ENCODE results near the gene RNU1-1.
"Not testable (repeated sequence)": the region's sequence is repeated elsewhere in the genome, so short reads cannot be mapped to it uniquely, and the experiment has no call there.

RNU1-1 gene

GRCh38 chr1:16520435-16521287 lies 6.6 kb upstream of the RNU1-1 start:
- not testable (repeated sequence) for DNase-seq

GRCh38 chr1:16519255-16519951 lies 5.3 kb upstream of the RNU1-1 start:
- DNase-seq, result not testable (repeated sequence)

GRCh38 chr1:16518913-16519254 lies 4.8 kb upstream of the RNU1-1 start:
- not testable (repeated sequence) for DNase-seq

- not testable (repeated sequence) for DNase-seq
These were observed 2.8 kb upstream of the RNU1-1 start for GRCh38 chr1:16516694-16517410.

GRCh38 chr1:16513412-16514106 lies 526 bp downstream of the RNU1-1 start:
- DNase-seq, result peak; percentile 77

DNA sequence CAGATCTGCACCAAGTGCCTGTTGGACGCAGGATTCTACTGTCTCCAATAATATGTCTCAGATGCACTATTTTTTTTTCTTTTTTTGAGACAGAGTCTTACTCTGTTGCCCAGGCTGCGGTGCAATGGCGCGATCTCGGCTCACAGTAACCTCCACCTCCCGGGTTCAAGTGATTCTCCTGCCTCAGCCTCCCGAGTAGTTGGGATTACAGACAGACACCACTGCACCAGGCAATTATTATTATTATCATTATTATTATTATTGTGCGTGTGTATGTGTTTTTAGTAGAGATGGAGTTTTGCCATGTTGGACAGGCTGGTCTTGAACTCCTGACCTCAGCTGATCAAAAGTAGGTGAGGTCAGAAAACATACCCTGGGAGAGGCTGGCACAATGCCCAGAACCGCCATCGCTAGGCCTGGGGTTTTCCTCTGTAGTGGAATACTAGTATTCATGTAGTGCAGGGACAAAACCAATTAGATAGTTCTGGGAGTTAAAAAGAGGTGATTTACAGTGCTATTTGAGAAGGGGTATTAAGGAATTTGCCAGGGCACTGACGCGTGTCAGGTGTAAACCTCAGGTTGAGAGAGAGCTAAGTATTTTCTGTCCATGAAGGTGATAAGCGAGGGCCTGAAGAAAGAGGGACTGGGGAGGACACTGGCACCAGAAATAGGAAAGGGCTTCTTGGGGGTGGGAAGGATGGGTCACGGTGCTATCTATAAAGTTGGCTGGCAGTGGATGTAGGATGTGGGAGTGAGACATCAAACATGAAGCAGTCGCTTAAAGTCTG lies 1.3 kb downstream of the RNU1-1 start:
- not testable (repeated sequence) for DNase-seq

- not testable (repeated sequence) for DNase-seq
These were observed 2.2 kb downstream of the RNU1-1 start for GRCh38 chr1:16511926-16512325.

DNA sequence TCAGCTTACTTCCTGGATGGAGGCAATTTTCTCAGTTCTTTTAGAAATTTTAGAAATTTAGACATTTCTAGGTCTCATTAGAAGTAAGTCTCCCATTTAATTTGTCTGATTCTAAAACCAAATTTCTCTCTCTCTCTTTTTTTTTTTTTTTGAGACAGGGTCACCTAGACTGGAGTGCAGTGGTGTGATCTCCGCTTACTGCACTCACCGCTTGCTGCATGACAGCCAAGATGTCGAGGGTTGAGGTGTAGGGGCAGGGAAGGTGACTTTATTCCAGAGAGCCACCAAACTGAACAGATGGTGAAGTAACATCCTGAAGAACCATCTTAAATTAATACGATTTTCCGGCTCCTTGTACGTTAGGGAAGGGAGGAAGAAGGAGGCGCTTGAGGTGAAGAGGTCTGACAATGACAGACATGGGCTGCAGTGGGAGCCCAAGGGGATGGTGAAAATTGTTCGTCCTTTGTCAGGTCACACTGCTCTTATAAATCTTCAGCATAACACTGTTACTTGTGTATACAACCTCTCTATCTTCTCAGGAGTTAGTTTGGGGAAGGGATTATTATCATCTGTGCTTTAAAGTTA lies 5.1 kb downstream of the RNU1-1 start:
- DNase-seq, result not testable (repeated sequence)

GRCh38 chr1:16506364-16507136 lies 7.5 kb downstream of the RNU1-1 start:
- not testable (repeated sequence) for DNase-seq

DNA sequence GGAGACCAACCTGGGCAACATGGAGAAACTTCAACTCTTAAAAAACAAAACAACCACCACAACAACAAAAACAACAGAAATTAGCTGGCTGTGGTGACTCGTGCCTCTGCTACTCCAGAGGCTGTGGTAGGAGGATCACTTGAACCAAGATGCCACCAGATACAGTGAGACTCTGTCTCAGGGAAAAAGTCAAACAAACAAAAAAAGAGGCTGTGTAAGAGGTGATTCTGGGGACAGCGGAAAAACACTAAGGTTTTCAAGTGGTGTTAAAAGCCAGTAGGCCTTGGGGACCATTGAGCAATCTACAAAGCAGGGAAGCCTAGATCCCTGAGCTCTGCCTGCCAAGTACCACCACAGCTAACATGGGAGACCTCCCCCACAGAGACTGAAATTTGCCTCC lies 8.2 kb downstream of the RNU1-1 start:
- DNase-seq, result not testable (repeated sequence)

DNA sequence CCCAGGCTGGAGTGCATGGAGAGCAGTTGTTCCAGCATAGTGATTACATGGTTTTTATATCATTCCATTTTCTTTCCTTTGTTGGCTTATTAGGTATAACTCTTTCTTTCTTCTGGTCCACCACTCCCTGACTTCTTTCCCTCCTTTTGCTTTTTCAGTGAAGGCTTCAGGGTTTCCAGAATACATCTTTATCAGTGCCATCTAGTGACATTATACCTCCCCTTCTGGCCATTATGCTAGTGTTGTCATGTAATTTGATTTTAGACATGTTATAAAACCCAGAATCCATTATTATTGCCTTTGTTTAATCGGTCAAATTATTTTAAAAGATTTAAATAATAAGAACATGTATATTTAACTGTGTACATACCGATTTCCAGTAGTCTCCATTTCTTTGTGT lies 10.6 kb downstream of the RNU1-1 start:
- no peak for DNase-seq

DNA sequence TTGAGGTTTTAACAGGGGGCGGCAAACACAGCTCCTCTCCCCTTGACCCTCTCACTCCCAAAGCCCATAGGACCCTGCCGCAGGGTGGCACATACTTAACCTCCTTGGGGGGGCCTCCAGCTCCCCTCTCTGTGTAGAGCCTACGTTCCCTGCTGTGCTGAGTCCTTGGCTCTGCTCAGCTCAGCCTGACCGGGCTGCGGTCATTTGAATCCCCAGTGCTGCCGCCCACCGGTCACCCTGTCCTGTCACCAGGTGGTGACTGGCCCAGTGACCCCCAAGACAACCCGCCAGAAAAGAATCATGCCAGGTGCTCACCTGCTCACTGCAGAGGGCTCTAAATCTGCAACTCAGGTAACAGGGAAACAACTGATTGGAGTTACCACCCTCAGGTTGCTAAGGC lies 12.6 kb downstream of the RNU1-1 start:
- not testable (repeated sequence) for DNase-seq

- DNase-seq, result not testable (repeated sequence)
These were observed 13.1 kb downstream of the RNU1-1 start for GRCh38 chr1:16500975-16501374.

DNA sequence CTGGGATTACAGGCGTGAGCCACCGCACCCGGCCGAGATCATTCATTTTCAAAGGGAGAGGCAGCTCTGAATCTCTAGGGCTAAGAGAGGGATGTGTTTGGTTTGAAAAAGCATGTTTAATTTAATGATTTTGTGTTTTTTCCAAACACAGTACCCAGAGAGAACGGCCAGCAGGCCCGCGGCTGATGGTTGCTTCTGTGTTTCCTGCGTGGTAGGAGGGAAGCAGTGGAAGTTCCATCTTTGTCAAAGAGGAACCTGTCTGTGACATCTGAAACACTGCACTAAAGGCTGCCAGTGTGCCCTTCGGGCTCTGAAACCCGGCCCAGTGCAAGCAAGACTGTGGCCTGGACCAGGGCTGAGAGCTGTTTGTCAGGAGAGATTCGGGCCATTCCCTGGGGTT lies 13.6 kb downstream of the RNU1-1 start:
- not testable (repeated sequence) for DNase-seq

GRCh38 chr1:16498573-16499413 lies 15.3 kb downstream of the RNU1-1 start:
- peak; percentile 54 for DNase-seq

DNA sequence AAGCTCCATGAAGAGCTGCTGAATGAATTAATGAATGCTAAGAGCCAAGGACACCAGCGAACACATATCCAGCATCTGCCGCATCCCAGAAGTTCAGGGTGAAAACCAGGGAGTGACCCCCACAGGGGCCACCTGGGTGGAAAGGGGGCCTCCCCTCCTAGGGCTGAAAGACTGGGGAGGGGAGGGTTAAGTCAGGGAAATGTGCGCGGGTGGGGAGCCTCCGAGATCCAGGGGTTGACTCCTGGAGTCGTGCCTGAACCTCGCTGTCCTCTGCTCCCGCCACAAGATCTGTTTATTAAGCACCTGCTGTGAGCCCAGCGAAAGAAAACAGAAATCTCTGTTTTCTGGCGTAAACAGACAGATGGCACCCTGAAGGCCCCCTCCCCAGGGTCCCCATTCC lies 16.0 kb downstream of the RNU1-1 start:
- not testable (repeated sequence) for DNase-seq

DNA sequence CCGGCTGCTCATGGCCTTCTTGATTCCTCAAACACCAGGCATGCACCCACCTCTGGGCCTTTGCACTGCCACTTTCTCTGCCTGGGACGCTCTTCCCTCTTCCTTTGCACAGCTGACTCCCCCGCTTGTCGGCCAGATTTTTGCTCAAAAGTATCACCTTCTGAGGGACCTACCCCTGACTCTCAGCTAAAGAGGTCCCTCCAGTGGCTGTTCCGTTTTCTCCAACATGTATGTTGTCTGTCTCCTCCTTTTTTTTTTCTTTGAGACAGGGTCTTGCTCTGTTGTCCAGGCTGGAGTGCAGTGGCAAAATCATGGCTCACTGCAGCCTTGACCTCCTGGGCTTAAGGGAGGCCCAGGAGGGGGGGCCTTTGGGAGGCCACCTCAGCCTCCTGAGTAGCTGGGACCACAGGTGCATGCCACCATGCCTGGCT lies 16.6 kb downstream of the RNU1-1 start:
- DNase-seq, result not testable (repeated sequence)

- DNase-seq, result not testable (repeated sequence)
These were observed 20.4 kb downstream of the RNU1-1 start for GRCh38 chr1:16493731-16494130.

DNA sequence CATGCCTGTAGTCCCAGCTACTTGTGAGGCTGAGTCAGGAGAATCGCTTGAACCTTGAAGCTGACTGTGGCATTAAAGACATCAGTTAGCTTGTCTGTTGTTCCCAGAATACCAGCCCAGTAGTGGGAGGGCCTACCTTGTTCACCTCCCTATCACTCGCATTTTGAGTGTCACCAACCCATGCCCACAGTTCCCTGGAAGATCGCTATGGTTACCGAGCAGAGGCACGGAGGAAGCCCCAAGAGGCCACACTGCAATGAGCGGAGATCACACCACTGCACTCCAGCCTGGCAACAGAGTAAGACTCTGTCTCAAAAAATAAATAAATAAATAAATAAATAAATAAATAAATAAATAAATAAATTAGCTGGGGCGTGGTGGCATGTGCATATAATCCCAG lies 21.1 kb downstream of the RNU1-1 start:
- not testable (repeated sequence) for DNase-seq

Measured in NCI-H1417 treated with DMSO at 0.1 percent for 48 hours (cell line).